GM23338 (cell line): ENCODE measurements around the gene LRRC37B.
"Not testable (repeated sequence)": the region's sequence is repeated elsewhere in the genome, so short reads cannot be mapped to it uniquely, and the experiment has no call there.

Experiments
- CREB1 ChIP-seq: fragments of 250-450 bp; sonication (Bioruptor Pico); IDR thresholded peaks from 2 replicates; pipeline ENCODE4 v1.5.0; 2020; ENCODE audit warnings: low read depth, mild to moderate bottlenecking, moderate library complexity
- ETS1 ChIP-seq: IDR thresholded peaks from 2 replicates; pipeline ENCODE4 v1.6.1; 2016; ENCODE audit warnings: antibody characterized with exemption
- EZH2 ChIP-seq: fragments of 200-600 bp; sonication (generic); IDR thresholded peaks from one replicate; pipeline ENCODE4 v1.8.0; 2017; ENCODE audit warnings: antibody characterized with exemption, mild to moderate bottlenecking, low read depth; ENCODE audit not compliant: unreplicated experiment
- EZH2phosphoT487 ChIP-seq: fragments of 200-600 bp; sonication (generic); IDR thresholded peaks from one replicate; pipeline ENCODE4 v1.8.1; 2018; ENCODE audit warnings: antibody characterized with exemption; ENCODE audit not compliant: unreplicated experiment
- JUNB ChIP-seq: IDR thresholded peaks from one replicate; pipeline ENCODE4 v1.6.1; 2016; ENCODE audit warnings: antibody characterized with exemption; ENCODE audit not compliant: unreplicated experiment
- POLR2AphosphoS5 ChIP-seq: IDR thresholded peaks from 2 replicates; pipeline ENCODE4 v1.6.1; 2016; ENCODE audit warnings: antibody characterized with exemption, low read depth
- ZNF114 ChIP-seq: fragments of 250-450 bp; sonication (Bioruptor Pico); IDR thresholded peaks from 2 replicates; pipeline ENCODE4 v1.5.0; 2020; ENCODE audit warnings: mild to moderate bottlenecking, moderate library complexity
- TF ChIP-seq, protein P1 (sequence below), 2 experiments: fragments of 200-600 bp in 1 of 2; sonication (generic) in 1 of 2; conservative IDR thresholded peaks; 2 replicates each; pipeline versions ENCODE4 v1.5.1 to v1.6.1; 2016 to 2017; ENCODE audit warnings: antibody characterized with exemption in 2 of 2, low read depth in 2 of 2, mild to moderate bottlenecking in 2 of 2, moderate library complexity in 1 of 2
- TF ChIP-seq, protein P2 (sequence below): IDR thresholded peaks from one replicate; pipeline ENCODE4 v1.6.1; 2018; ENCODE audit warnings: antibody characterized with exemption; ENCODE audit not compliant: unreplicated experiment

- TF ChIP-seq EZH2; ZNF114 (CRISPR knock-in tag); ETS1; CREB1 (CRISPR knock-in tag); POLR2AphosphoS5; JUNB; EZH2phosphoT487: not testable (repeated sequence)
- TF ChIP-seq, protein P1, sequence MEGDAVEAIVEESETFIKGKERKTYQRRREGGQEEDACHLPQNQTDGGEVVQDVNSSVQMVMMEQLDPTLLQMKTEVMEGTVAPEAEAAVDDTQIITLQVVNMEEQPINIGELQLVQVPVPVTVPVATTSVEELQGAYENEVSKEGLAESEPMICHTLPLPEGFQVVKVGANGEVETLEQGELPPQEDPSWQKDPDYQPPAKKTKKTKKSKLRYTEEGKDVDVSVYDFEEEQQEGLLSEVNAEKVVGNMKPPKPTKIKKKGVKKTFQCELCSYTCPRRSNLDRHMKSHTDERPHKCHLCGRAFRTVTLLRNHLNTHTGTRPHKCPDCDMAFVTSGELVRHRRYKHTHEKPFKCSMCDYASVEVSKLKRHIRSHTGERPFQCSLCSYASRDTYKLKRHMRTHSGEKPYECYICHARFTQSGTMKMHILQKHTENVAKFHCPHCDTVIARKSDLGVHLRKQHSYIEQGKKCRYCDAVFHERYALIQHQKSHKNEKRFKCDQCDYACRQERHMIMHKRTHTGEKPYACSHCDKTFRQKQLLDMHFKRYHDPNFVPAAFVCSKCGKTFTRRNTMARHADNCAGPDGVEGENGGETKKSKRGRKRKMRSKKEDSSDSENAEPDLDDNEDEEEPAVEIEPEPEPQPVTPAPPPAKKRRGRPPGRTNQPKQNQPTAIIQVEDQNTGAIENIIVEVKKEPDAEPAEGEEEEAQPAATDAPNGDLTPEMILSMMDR (conservative IDR thresholded peaks at IDR 0.05; ENCODE audit: low read depth in 2 of 2): not testable (repeated sequence)
- TF ChIP-seq, protein P2, sequence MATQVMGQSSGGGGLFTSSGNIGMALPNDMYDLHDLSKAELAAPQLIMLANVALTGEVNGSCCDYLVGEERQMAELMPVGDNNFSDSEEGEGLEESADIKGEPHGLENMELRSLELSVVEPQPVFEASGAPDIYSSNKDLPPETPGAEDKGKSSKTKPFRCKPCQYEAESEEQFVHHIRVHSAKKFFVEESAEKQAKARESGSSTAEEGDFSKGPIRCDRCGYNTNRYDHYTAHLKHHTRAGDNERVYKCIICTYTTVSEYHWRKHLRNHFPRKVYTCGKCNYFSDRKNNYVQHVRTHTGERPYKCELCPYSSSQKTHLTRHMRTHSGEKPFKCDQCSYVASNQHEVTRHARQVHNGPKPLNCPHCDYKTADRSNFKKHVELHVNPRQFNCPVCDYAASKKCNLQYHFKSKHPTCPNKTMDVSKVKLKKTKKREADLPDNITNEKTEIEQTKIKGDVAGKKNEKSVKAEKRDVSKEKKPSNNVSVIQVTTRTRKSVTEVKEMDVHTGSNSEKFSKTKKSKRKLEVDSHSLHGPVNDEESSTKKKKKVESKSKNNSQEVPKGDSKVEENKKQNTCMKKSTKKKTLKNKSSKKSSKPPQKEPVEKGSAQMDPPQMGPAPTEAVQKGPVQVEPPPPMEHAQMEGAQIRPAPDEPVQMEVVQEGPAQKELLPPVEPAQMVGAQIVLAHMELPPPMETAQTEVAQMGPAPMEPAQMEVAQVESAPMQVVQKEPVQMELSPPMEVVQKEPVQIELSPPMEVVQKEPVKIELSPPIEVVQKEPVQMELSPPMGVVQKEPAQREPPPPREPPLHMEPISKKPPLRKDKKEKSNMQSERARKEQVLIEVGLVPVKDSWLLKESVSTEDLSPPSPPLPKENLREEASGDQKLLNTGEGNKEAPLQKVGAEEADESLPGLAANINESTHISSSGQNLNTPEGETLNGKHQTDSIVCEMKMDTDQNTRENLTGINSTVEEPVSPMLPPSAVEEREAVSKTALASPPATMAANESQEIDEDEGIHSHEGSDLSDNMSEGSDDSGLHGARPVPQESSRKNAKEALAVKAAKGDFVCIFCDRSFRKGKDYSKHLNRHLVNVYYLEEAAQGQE: not testable (repeated sequence)
Observed at GRCh38 chr17:32041306-32041875, 34.2 kb downstream of the LRRC37B start.
